HG03460 (cell line): Measurements from ENCODE around the gene KRIT1.

ENCODE experiments used
- ATAC-seq: cut with Tn5 transposase; IDR thresholded peaks from one replicate; pipeline ENCODE4 v1.9.1; 2021; ENCODE audit not compliant: unreplicated experiment

KRIT1 gene

GRCh38 chr7:92156990-92157389, 88.7 kb downstream of the KRIT1 start:
- no peak for ATAC-seq

GRCh38 chr7:92155108-92155739, 90.5 kb downstream of the KRIT1 start:
- ATAC-seq = no peak

GRCh38 chr7:92150450-92151017, 95.2 kb downstream of the KRIT1 start:
- ATAC-seq = no peak

- ATAC-seq = no peak
These were observed 95.9 kb downstream of the KRIT1 start for GRCh38 chr7:92149736-92150239.
